GM19452 (cell line): Measurements from ENCODE around the gene MRPS16.

ENCODE experiments used
- ATAC-seq: cut with Tn5 transposase; IDR thresholded peaks from one replicate; pipeline ENCODE4 v1.9.1; 2021; ENCODE audit not compliant: unreplicated experiment

MRPS16 gene

DNA sequence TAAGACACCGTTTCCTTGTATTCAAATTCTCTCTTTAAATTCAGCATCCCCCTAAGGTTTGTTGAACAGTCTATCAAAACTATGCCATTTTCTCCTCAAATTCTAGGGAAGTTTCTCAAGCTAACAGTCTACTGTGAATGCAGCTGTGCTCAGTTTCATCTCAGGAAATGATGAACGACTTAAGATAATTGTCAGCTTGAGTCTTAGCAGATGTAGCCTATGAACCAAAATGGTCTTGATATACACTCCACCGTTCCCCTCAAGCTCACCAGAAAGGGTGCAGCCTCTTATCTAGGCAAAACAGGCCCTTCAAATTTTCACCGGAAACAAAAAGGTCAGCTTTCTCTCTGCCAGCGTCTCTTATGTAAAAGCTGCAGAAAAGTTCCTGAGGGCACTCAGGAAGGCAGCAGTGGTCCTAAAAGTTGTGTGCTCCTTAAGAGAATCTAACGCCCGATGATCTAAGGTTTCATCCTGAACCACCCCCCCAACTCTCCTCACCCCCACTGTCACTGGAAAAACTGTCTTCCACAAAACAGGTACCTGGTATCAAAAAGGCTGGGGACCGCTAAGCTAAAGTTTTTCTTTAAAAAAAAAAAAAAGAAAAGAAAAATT is 7.5 kb downstream of the MRPS16 start:
- ATAC-seq = no peak

- ATAC-seq = no peak
Observed at GRCh38 chr10:73239908-73240307, 12.5 kb downstream of the MRPS16 start.

DNA sequence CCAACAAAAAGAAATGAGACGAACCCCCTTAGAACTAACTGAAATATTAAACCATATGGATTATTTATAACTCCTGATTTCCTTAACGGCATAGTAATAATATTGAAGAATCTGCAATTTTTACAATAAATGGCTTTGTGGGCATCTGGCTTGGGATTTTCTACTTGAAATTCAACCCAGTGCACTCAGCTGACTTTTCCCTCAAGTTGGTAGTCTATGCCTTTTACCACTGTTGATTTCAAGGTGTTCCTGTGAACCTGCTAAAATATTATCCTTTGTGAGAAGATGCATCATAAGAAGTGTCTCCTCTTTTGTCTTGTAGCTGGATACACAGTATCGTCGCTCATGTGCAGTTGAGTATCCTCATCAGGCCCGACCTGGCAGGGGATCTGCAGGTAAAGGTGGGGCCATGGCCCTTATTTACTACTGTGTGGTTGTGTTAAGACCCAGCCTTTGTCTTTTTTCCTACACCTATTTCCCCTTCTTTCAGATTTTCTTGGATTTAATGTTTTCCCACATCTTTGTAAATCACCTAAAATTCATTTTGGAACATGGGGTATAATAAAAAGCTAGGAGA is 13.4 kb downstream of the MRPS16 start:
- no peak for ATAC-seq

GRCh38 chr10:73234695-73235094 is 17.7 kb downstream of the MRPS16 start:
- ATAC-seq = no peak

GRCh38 chr10:73233883-73234282 is 18.6 kb downstream of the MRPS16 start:
- no peak for ATAC-seq

DNA sequence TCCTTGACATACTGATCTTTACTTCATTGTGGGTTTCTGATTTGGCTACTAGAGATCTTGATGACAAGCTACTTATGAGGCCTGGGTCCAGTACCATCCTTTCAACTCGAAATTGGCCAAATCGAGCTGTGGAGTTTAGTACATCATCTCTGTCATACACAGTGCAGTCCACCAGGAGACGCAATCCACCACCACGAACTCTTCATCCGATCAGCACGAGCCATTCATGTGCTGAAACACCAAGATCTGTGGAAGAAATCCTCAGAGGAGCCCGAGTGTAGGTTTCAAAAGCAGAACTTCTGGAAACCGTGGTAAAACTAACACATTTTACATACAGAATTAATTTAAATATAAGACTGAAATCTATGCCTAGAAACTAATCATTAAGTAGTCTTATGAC is 19.6 kb downstream of the MRPS16 start:
- ATAC-seq = no peak

- no peak for ATAC-seq
Observed at GRCh38 chr10:73229567-73229966, 22.9 kb downstream of the MRPS16 start.

- no peak for ATAC-seq
Observed at GRCh38 chr10:73228247-73228646, 24.2 kb downstream of the MRPS16 start.

DNA sequence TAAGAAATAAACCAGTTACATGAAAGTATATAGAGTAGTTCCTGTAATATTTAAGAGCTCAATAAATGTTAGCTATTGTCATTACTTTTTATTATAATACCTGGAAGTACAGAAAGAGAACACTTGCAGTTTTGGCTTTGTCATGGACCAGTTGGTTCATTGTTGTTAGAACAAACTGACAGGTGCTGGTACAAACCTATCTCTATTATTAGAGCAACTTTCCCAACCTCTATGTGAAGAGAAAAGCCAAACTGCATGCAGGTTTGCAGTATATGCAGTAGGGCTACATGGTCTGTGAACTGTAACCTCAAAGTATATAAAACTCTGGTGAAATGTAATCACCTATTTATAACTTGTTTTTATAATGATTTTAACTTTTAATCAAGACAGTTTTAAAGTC is 25.8 kb downstream of the MRPS16 start:
- no peak for ATAC-seq

DNA sequence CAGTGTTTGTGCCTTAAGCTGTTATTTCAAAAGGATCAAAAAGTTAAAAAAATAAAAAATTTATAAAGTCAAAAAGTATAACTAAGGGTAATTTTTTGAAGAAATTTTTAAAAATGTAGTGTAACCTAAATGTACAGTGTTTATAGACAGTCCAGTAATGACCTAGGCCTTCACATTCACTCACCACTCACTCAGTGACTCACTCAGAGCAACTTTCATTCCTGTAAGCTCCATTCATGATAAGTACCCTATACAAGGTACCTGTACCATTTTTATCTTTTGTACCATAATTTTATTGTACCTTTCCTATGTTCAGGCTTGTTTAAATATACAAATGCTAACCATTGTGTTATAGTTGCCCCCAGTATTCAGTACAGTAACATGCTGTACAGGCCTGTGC is 26.9 kb downstream of the MRPS16 start:
- ATAC-seq = no peak

DNA sequence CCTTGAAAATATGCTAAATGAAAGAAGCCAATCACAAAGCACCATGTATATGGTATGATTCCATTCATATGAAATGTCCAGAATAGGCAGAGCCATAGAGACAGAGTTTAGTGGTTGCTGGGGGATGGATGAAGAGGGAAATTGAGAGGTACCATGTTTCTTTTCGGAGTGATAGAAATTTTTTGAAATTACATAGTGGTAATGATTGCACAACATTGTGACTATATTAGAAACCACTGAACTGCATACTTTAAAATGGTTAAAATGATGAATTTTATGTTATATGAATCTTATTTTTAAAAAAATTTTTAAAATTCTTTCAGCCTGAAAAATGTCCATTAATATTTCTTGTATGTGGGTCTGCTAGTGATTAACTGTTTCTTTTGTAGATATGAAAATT is 31.5 kb downstream of the MRPS16 start:
- ATAC-seq = no peak

- ATAC-seq = no peak
Observed at GRCh38 chr10:73219384-73219783, 33.1 kb downstream of the MRPS16 start.

DNA sequence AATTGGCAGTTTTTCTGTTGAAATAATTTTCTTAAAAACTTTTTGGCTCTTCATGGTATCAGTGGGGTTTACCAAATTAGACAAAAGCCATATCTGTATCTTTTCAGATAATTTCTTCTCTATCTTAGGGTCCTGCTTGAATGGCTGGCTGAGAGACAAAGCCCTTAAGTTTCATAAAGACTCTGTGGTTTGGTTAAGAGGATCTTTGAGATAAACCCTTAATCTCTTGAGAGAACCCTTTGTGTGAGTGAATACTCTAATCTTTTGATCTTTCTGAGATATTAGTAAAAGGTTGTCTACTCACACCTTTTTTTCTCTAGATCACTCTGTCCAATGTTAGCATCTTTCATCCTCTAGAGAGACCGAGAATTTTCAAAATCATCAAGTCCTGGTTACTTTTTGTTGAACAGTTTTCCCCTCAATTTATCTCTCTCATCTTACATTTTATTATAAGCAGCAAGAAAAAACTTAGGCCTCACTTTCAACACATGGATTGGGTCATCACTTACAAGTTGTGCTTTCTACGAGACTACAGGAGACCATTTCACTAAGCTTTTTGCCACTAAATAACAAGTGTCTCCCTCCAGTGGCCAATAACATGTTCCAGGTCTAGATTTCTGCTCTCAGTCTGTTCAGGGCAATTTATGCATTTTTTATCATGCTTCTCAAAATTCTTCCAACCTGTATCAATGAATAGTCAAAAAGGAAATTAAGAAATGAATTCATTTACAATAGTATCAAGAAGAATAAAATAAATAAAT is 33.8 kb downstream of the MRPS16 start:
- no peak for ATAC-seq

- no peak for ATAC-seq
Observed at GRCh38 chr10:73217628-73218027, 34.8 kb downstream of the MRPS16 start.

DNA sequence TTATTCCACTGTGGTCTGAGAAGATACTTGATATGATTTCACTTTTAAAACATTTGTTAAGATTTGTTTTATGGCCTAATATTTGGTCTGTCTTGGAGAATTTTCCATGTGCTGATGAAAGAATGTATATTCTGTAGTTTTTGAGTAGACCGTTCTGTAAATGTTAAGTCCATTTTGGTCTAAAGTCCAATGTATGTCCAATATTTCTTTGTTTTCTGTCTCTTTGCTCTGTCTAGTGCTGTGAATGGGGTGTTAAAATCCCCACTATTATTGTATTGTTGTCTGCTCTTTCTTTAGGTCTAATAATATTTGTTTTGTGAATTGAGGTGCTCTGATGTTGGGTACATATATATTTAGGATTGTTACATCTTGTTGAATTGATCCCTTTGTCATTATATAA is 36.7 kb downstream of the MRPS16 start:
- ATAC-seq = no peak

DNA sequence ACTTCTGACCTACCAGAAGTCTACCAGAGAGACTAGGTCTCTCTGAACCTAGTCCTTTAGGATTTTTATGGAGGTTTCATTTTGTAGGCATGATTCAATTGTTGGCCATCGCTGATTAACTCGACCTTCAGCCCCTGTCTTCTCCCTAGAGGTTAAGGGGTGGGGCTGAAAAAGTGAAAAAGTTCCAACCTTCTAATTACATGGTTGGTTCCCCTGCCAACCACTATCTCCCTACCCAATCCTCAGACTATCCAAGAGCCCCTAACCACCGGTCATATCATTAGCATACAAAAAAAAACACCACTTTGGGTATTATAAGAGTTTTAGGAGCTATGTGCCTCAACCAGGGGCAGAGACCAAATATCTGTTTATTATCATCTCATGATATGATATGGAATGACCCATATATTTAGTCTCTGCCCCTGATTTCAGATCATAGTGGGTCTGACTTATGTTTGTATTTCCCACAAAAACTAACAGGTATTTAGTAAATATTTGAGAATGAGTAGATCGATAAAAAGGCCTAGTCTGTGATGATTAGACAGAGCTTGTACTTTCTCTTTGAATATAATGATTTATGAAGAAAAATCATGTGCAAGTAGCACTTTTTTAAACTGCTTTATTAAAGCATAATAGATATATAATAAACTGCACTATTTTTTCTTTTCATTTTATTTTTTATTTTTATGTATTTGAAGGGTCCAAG is 41.2 kb downstream of the MRPS16 start:
- no peak for ATAC-seq

GRCh38 chr10:73210395-73211105 is 41.9 kb downstream of the MRPS16 start:
- ATAC-seq = no peak

DNA sequence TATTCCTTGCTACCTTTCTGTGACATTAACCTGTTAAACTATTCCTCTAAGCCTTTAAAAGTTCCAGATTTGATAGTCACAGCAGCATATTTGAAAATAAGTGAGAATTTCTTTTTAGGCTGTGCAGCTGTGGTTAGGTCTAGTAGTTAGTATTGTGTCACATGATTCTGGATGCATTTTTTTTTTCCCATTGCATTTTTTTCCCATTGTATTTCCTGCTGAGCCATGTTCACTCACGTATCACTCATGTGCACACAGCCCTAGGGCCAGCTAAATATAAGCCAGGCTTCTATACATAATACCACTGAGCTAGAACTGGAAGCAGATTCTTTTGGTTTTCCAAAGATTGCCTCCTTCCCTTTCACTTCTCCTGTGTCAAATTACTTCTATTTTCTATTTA is 42.7 kb downstream of the MRPS16 start:
- no peak for ATAC-seq

GRCh38 chr10:73207883-73208282 is 44.6 kb downstream of the MRPS16 start:
- ATAC-seq = no peak

DNA sequence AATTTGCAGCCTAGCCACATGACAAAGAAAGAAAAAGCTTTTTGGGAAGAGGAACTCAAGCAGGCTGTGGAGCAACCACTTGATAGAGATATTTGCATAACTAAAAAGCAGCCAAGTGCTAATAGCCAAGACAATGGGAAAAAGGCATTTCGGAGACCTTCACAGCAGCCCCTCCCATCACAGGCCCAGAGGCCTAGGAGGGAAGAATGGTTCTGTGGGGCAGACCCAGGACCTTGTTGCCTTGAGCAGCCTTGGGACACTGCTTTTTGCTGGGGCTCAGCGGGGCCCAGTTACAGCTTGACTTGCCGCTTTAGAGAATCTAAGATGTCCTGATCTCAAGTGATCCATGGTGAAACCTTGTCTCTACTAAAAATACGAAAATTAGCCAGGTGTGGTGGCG is 46.1 kb downstream of the MRPS16 start:
- no peak for ATAC-seq

GRCh38 chr10:73205890-73206289 is 46.6 kb downstream of the MRPS16 start:
- ATAC-seq = no peak
